Fibroblast of the conjunctiva (primary cell): ENCODE results near the gene FHOD3.

ENCODE experiments used
- DNase-seq: peaks from one replicate; pipeline ENCODE4 v3.0.0-alpha.2; 2010; ENCODE audit warnings: low read depth

FHOD3 gene

DNA sequence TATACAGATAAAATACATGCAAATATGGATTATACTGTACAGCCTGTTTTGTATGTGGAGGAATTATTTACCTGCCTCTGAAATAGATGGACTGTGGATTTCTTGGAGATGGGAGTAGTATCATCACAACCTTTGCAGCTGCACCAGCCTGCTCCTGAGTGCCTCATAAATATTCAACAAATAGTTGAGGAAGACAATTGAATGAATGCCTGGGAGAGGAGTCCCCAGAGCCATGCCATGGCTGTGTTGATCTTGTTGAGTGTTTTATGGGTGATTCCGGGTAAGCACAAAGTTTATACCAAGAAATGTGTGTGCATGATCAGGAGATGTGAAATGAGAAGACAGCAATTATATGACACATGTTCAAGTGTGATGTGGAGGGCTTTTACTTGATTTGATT lies 225.0 kb downstream of the FHOD3 start:
- DNase-seq: no peak

- DNase-seq: no peak
These were observed 228.4 kb downstream of the FHOD3 start for GRCh38 chr18:36525913-36526312.

DNA sequence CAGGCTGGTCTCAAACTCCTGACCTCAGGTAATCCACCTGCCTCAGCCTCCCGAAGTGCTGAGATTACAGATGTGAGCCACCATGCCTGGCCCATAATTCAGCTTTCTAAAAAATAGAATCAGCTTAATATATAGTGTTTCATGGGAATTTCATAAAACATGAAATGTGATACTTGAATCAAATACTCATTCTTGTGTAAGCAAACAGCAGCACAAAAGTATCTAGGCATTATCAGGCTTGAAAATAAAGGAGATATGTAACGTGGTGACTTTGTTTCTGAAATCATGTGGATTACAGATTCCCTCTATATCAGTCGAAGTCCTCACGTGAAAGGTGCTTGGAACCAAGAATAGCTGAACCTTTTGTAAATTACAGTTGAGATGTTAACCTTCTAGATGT lies 229.1 kb downstream of the FHOD3 start:
- DNase-seq: no peak

DNA sequence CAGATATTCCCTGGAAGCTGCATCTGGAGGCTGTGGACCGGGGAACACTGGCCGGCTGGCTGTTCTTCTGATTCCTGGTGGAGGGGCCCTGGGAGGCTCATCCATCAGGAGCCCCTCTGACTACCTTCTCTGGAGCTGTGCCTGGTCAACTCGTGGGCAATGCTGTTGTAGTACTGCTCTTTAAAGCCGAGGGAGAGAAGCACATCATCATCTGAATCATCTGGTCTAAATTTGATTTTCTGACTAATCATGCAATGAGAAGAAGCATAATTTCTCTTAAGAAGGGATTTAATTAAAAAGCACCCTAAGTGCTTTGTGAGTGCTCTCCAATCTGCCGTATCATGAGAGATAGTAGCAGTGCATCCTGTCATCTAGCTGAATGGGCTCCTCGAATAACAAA lies 229.5 kb downstream of the FHOD3 start:
- DNase-seq: no peak

- no peak for DNase-seq
These were observed 230.4 kb downstream of the FHOD3 start for GRCh38 chr18:36527740-36528455.

GRCh38 chr18:36529747-36530146 lies 232.2 kb downstream of the FHOD3 start:
- DNase-seq: no peak

GRCh38 chr18:36530676-36531405 lies 233.3 kb downstream of the FHOD3 start:
- no peak for DNase-seq

DNA sequence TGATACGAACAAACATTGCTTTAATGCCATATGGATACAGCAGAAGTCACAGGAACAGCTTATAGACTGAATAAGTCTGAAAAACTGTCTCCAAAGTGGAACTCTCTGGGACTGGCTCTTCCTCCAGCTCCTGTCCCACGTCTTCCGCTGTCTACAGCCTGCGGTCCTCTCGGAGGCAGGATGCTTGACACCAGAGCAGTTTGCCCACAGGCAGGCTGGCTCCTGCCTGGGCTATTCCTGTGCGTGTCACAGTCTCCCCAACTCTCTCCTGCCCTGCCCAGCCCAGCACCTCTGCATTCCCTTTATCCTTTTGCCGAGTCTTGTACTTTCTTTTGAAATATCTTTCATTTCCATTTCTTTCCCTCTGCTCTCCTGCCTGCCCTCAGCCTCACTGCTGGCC lies 234.1 kb downstream of the FHOD3 start:
- no peak for DNase-seq

DNA sequence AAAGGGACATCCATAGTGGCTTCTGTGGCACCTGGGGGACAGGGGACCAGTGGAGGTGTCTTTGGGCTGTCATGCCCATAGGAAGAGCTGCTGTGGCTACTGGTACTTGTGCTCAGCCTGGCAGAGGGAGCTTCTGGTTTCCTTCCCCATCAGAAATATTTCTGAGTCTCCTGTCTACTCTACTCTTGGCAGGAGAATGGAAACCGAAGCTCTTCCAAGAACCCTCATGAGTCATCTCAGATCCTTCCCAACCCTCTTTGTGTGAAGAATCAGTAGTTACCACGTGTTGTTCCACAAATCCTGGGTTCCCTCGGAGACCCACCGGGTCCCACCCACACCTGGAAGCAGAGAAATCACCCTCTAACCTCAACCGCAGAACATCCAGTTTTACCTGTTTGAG lies 234.9 kb downstream of the FHOD3 start:
- DNase-seq: no peak

GRCh38 chr18:36532815-36533214 lies 235.3 kb downstream of the FHOD3 start:
- DNase-seq: no peak

DNA sequence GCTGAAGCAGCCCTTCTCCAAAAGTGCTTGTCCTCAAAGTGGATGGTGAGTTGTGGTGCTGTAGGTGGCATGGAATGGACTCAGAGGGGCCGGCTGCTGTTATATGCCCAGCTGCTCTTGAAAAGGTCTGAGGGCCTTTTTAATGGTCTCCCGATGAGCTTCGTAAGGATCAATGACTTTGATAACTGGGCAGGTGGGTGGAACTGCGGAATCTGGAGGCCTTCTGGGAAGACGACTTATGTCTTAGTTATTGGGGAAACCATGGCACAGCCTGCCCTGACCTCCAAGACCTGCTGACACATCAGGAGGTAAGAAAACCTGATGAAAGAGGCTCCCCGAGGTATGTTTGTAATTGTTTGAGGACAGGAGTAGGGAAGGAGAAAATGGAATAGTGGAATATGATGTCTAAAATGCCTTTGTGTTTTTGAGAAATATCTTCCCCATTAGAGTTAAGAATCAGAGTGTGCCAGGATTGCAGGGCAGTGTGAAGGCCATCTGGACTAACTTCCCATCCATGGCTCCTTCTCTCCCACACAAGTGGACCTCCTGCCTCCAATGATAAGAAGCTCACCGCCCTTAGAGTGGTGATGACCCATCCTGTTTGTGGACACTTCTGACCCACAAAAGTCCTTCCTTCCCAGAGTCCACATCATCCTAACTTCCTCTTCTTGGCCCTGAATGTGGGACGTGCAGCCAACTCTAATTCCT lies 236.1 kb downstream of the FHOD3 start:
- DNase-seq: no peak

DNA sequence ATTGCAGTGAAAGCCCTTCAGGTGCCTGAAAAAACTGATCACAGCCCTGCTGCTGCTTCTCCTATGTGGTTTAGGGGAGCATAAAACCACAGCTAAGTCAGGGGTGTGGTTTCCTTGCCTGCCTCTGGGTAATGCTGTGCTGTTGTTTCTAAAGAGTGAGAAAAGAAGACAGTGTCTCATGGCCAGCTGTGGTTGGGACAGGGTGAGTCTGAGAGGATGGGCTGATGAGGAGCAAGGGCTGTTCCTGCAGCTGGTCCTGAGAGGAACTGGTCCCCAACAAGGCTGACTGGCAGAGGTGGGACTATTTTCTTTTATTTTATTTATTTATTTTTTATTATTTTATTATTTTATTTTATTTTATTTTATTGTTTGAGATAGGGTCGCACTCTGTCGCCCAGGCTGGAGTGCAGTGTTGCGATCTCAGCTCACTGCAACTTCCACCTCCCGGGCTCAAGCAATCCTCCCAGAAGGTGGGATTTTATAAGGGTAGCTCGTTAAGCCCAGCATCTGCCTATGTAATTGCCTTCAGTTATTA lies 236.7 kb downstream of the FHOD3 start:
- no peak for DNase-seq

- no peak for DNase-seq
These were observed 237.9 kb downstream of the FHOD3 start for GRCh38 chr18:36535202-36535935.

DNA sequence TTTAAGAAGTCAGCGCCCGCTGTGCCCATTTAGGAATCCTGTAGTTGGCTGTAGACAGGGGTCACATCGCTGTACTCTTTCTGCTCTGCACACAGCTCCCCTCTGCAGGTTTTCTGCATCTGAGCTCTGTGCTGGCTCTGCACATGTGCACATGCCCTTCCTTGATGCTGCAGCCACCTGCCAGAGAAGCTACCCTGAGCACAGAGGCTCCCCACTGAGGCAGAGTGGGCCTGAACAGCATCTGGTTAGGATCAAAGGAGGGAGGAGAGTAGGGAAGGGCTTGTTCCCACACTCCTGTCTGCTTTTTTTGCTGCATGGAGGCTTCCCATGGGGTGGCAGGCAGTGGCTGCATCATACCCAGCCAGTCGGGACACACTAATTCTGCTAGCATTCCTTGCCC lies 238.9 kb downstream of the FHOD3 start:
- no peak for DNase-seq

- DNase-seq: no peak
These were observed 239.8 kb downstream of the FHOD3 start for GRCh38 chr18:36537289-36537688.

DNA sequence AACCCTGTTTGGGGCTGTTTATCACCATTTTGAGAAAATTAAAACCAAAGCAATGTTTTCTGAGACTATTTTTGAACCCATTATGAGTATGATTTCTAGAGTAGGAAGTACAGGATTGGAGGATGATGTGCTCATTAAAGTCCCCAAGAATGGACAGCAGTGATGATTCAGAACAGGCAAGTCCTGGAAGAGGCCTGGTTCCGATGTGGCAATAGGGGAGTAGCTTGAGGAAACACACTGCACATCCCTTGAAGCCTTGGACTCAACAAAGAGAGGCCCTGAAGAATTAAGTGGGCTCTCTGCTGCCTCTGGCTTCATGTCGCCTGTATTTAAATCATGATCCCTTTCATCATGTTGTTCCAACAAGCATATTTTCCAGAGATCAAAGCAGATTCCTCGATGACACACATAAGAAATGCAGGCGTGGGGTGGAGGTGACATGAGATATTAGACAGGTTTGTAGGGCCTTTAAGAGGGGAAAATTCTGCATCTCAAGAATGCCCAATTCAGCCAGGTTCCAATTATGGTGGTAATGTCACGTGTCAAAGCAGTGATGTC lies 242.2 kb downstream of the FHOD3 start:
- DNase-seq: no peak

DNA sequence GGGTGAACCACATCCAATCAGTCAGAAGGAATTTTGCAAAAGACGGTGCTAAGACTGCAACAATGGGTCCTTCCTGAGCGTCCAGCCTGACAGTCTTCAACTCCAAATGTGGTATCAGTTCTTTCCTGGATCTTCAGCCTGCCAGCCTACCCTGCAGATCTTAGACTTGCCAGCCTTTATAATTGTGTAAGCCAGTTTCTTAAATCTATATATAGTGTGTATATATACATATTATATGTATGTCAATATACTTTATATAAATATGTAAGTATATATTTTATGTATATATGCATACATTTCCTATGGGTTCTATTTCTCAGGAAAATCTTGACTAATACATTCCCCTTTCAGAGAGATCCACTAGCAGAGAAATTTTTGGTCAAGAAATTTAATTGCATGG lies 245.5 kb downstream of the FHOD3 start:
- no peak for DNase-seq

GRCh38 chr18:36543991-36544725 lies 246.6 kb downstream of the FHOD3 start:
- DNase-seq: no peak

DNA sequence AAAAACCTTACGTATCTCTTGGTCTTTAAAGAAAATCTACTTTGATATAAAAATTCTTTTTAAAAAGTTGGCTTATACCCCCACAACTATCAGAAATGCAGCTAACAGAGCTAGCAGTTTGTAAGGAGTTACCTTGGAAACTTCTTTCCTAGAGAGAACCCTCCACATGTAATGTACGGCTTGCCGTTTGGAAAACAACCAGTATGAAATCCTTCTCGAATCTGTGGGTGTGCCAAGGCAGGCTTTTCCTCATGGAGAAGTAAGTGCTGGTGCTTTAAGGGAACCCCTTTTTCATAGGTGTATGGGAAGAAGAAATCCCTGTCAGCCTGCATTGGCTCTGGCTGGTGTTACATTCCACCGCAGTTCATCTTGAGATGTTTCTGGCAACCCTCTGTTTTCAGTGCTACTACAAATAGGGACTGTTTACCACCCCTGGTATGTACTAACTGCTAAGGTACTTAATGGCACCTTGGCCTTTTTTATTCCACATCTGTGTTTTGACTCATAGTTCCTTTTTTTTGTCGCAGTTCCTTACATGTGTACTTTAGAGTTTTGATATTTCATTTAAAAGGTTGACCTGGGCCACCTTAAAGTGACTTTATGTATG lies 248.4 kb downstream of the FHOD3 start:
- no peak for DNase-seq

DNA sequence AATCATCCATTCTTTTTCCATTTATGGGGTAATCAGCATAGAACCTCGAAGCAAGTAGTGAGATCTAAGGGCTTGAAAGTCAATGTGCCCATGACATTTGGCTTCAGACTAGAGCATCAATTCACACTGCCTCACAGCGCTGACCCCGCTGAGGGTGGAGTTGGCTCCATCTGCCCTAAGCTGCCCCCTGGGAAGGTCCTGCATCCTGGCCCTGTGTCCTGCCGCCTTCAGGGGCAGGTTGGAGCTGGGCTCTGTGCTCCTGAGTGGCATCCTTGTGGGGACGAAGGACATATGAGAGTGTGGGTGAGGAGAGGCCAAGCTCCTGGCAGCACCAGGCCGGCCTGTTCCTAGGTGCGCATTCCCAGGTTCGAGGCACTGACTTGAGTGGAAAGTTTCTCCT lies 249.4 kb downstream of the FHOD3 start:
- no peak for DNase-seq

DNA sequence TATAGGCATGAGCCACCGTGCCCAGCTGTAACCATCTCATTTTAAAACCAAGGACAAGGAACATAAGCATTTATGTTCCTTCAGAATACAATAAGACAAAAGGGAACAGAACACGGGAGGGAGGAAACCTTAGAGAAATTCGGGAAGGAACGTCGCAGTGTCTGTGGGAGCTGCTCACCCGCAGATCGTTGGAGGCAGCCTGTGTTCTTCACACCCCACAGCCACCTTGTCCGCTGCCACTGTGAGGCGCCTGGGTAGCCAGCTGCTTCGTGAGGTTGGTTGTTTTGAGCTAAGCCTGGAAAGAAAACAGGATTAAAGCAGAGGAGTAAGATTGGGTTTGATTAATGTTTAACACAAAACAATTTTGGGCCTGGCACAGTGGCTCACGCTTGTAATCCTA lies 250.0 kb downstream of the FHOD3 start:
- DNase-seq: no peak
